Heart left ventricle (tissue), 16 donors: ENCODE data around the gene POLQ. TPM values are rescaled to one million over a fixed set of nuclear protein-coding genes. Genes with fewer than 3 reads are reported as not detected.

Experiments
- ATAC-seq, 4 donors: fragments of 200-7000 bp; cut with Tn5 transposase; one replicate each; pipeline ENCODE4 v1.9.1; 2020 to 2022; ENCODE audit warnings: moderate library complexity in 4 of 4, mild to moderate bottlenecking in 3 of 4, moderate number of reproducible peaks in 1 of 4
- DNase-seq, 5 donors: peaks; one replicate each; pipeline ENCODE4 v3.0.0-alpha.2; 2020
- H3K27ac ChIP-seq, 12 donors: fragments of 200-600 bp; sonication (generic) in 4 of 12; one replicate each; pipeline versions ENCODE4 v1.5.0 to v1.8.0; 2016 to 2022; ENCODE audit warnings: mild to moderate bottlenecking in 2 of 12
- H3K27me3 ChIP-seq, 9 donors: fragments of 200-600 bp; sonication (generic) in 2 of 9; one replicate each; pipeline versions ENCODE4 v1.5.1 to v1.8.0; 2016 to 2022; ENCODE audit warnings: mild to moderate bottlenecking in 3 of 9
- H3K36me3 ChIP-seq, 9 donors: fragments of 200-600 bp; sonication (generic) in 2 of 9; one replicate each; pipeline versions ENCODE4 v1.5.0 to v1.8.0; 2018 to 2022; ENCODE audit warnings: mild to moderate bottlenecking in 2 of 9
- H3K4me1 ChIP-seq, 12 donors: fragments of 200-600 bp; sonication (generic) in 4 of 12; one replicate each; pipeline versions ENCODE4 v1.5.0 to v1.8.0; 2016 to 2022; ENCODE audit warnings: mild to moderate bottlenecking in 3 of 12
- H3K4me3 ChIP-seq, 12 donors: fragments of 200-600 bp; sonication (generic) in 4 of 12; one replicate each; pipeline versions ENCODE4 v1.5.0 to v1.8.0; 2017 to 2022; ENCODE audit warnings: mild to moderate bottlenecking in 9 of 12, moderate library complexity in 4 of 12
- H3K9me3 ChIP-seq, 12 donors: fragments of 200-600 bp; sonication (generic) in 4 of 12; one replicate each; pipeline versions ENCODE4 v1.5.0 to v1.8.0; 2016 to 2022; ENCODE audit warnings: mild to moderate bottlenecking in 1 of 12
- CTCF ChIP-seq, 12 donors: fragments of 200-600 bp; sonication (generic) in 4 of 12; IDR thresholded peaks; one replicate each; pipeline versions ENCODE4 v1.5.0 to v1.8.0; 2018 to 2022; ENCODE audit warnings: antibody characterized with exemption in 12 of 12, mild to moderate bottlenecking in 5 of 12
- POLR2A ChIP-seq, 2 donors: fragments of 450-650 bp; IDR thresholded peaks; one replicate each; pipeline ENCODE4 v1.6.1; 2017; ENCODE audit warnings: antibody characterized with exemption in 2 of 2, mild to moderate bottlenecking in 2 of 2, moderate library complexity in 2 of 2
- WGBS, 4 donors: extraction: QIAGEN DNeasy Blood & Tissue Kit in 2 of 4; methylation state at CpG; one replicate each; pipeline versions ENCODE4 v1.1.5 to v1.1.7; 2013 to 2018; 5-methylcytosine and 5-hydroxymethylcytosine counted together
- intact Hi-C, 10 donors: fragments of 100-400 bp; cut with DNase I; formaldehyde crosslinking; loops; one replicate each; pipeline versions ENCODE4 v1.11.1 to v1.14.2; 2022
- polyA plus RNA-seq, 2 donors: library from polyadenylated mRNA; stranded (reverse); fragments of 200-250 nt; gene quantifications; one replicate each; pipeline ENCODE4 v1.2.3, GENCODE V29; 2013
- total RNA-seq, 9 donors: library from RNA; depleted of rRNA in 2 of 9; stranded (reverse); fragments of >200 nt in 2 of 9; fragmentation: NEBNext Ultra II Directional in 3 of 9; extraction: Animal tissue kit (Norgen Biotek cat#: 25700) in 3 of 9; gene quantifications; one replicate each; pipeline versions ENCODE4 v1.1.0 to v1.2.4, GENCODE V29; 2016 to 2023
- donor health status: ischemic (EF 13 %, LVEDD 7.1; RV severe dilation, severe dysfunction).
- donor health status: healthy with polysubstance abuse.
- donor health status: DM: no; HTN: yes; CAD: no.
- donor health status: DM: no; HTN: no; CAD: no.
- donor health status: ischemic (EF 25% LVEDD 6.9; RV normal size, moderate dysfunction).
- donor health status: ischemic (EF 25% LVEDD 5.7; RV mildly dilated, moderate dysfunction).
- donor health status: healthy.
- donor health status: DM: yes; HTN: yes; CAD: no.
- donor health status: ischemic (EF 35%, LVEDD 5.7; RV mildly dilated, moderate dysfunction).
- donor health status: nonischemic (EF 11% LVEDD 7.7; RV severe dilation, severe dysfunction).
- donor health status: DM: yes; HTN: yes; CAD: no.
- donor health status: PGD.
- donor health status: ischemic (EF 29% LVEDD 5.4; RV normal size, mild dysfunction).
- donor health status: nonischemic (EF 23%, LVEDD 6.1; RV moderate dilation, normal function).

Gene POLQ
- total and polyA plus RNA-seq, 11 donors, result 0.11 to 1.5 (median 0.36) TPM

GRCh38 chr3:121430664-121431215, 115.0 kb downstream of the POLQ start:
- no peak for TF ChIP-seq POLR2A (IDR thresholded peaks at IDR 0.05)
- no peak for TF ChIP-seq CTCF (IDR thresholded peaks at IDR 0.05)
- Histone ChIP-seq H3K27ac (no peak overlapping the region), H3K27me3 (no peaks in the 10 kb centered on the region), H3K36me3 (no peaks in the 10 kb centered on the region), H3K4me3 (no peak overlapping the region), H3K4me1 (peaks cover 0 to 15% (median 0%) of the 10 kb centered on the region in 12 donors), H3K9me3 (no peaks in the 10 kb centered on the region)
- intact Hi-C loops, result no loop called here
- ATAC-seq, result no peak
- DNase-seq, result no peak

GRCh38 chr3:121424549-121424948, 121.2 kb downstream of the POLQ start:
- Histone ChIP-seq H3K9me3 (no peaks in the 10 kb centered on the region), H3K27ac (no peak overlapping the region), H3K27me3 (no peaks in the 10 kb centered on the region), H3K4me3 (no peak overlapping the region), H3K36me3 (no peaks in the 10 kb centered on the region), H3K4me1 (no peaks in the 10 kb centered on the region)
- no peak for DNase-seq
- intact Hi-C loops, result no loop called here
- no peak for TF ChIP-seq CTCF (IDR thresholded peaks at IDR 0.05)
- no peak for TF ChIP-seq POLR2A (IDR thresholded peaks at IDR 0.05)
- no peak for ATAC-seq

DNA sequence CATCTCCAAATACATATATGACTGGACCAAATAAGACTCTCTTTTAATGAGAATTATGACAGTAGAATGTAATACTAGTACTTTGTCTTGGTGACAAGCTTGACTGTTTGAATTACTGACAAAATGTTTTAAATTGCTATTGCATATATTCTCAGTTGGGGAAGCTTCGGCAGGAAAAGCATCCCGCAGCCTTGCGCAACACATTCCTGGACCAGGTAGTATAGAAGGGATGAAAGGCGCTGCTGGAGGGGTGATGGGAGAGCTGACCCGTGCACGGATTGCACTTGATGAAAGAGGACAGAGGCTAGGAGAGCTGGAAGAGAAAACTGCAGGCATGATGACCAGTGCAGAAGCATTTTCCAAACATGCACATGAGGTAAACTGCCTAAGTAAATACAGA, 127.6 kb downstream of the POLQ start:
- TF ChIP-seq POLR2A (IDR thresholded peaks at IDR 0.05) (no peak), CTCF (IDR thresholded peaks at IDR 0.05) (no peak)
- 91 to 95% (median 92%) methylated on average over 6 of the region's 6 CpGs for WGBS, 4 donors

DNA sequence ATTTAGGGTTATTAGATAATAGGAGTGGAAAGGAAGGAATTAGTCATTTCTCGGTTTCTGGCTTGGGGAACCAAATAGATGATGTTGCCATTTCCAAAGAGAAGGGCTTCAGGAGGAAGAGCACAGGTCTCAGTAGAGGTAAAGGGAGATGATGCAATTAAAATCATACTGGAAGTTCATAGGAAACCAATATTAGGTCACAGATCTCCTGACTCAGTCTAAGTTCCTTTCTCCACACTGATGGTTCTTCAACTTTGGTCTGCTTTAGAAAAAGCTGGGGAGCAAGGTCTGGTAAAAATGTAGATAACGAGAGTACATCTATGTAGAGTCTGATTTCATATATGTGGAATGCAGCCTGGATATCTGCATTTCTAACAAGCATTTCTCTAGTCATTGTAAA, 130.9 kb downstream of the POLQ start:
- Histone ChIP-seq H3K36me3 (no peaks in the 10 kb centered on the region), H3K27ac (no peak overlapping the region), H3K4me1 (no peaks in the 10 kb centered on the region), H3K27me3 (no peaks in the 10 kb centered on the region), H3K4me3 (no peak overlapping the region), H3K9me3 (no peaks in the 10 kb centered on the region)
- DNase-seq (no peak), ATAC-seq (no peak)
- no peak for TF ChIP-seq POLR2A (IDR thresholded peaks at IDR 0.05)
- no peak for TF ChIP-seq CTCF (IDR thresholded peaks at IDR 0.05)
- intact Hi-C loops, result no loop called here
- WGBS, 4 donors, result 47 to 63% (median 56%) methylated on average over 2 of the region's 2 CpGs

More for the DNA sequence above, 127.6 kb downstream of the POLQ start:
- Histone ChIP-seq H3K9me3 (no peaks in the 10 kb centered on the region), H3K4me3 (no peak overlapping the region), H3K27ac (no peak overlapping the region), H3K4me1 (no peaks in the 10 kb centered on the region), H3K27me3 (no peaks in the 10 kb centered on the region), H3K36me3 (no peaks in the 10 kb centered on the region)
- no peak for DNase-seq
- ATAC-seq, result no peak
- intact Hi-C loops, result no loop called here
